ENCODE data around the gene TMEM132D. TPM values are rescaled to one million over a fixed set of nuclear protein-coding genes. Genes with fewer than 3 reads are reported as not detected.

TMEM132D gene
- total RNA-seq, 2 donors from 2014 or later: 0.05 TPM; not detected in 1

- ATAC-seq (no peak), DNase-seq (no peak)
- intact Hi-C loops (cut with DNase I): no loop called here
Measured at GRCh38 chr12:129423041-129423580, 480.7 kb downstream of the TMEM132D start.

- intact Hi-C loops (cut with DNase I): no loop called here
- ATAC-seq: no peak
Measured at GRCh38 chr12:129413295-129413694, 490.5 kb downstream of the TMEM132D start.

GRCh38 chr12:129409281-129409680, 494.5 kb downstream of the TMEM132D start:
- ATAC-seq (no peak), DNase-seq (no peak)
- intact Hi-C loops (cut with DNase I): no loop called here

More at GRCh38 chr12:129413295-129413694, 490.5 kb downstream of the TMEM132D start:
- DNase-seq: no peak

DNA sequence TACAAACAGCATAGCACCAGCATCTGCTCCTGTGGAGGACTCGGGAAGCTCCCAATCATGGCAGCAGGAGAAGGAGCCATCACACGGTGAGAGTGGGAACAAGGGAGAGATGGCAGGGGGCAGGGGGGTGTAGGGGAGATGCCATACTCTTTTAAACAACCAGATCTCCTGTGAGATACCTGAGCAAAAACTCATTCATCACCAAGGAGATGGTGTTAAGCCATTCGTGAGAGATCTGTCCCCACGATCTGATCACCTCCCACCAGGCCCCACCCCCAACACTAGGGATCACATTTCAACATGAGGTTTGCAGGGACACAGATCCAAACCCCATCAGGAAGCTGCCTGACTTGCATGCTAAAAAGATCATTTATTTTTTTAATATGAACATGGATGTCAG, 499.3 kb downstream of the TMEM132D start:
- intact Hi-C loops (cut with DNase I): no loop called here
- DNase-seq: no peak
- ATAC-seq: no peak

DNA sequence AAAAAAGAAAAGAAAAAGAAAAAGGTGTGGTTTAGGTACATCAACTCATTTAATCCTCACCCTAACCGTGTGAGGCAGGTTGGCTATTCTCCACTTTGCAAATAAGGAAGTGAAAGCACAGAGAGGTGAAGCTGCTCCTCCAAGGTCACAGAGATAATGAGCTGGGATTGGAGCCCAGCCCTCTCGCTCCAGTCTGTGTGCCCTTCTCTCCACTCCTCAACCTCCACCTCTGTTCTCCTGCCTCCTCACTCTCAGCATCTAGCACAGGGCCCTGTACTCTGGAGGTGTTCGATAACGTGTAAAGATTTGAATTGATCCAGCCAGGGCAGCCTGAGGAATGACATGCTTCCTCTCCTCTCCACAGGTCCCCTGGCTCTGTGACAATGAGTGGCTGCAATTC, 502.3 kb downstream of the TMEM132D start:
- ATAC-seq (no peak), DNase-seq (no peak)
- intact Hi-C loops (cut with DNase I): no loop called here

- ATAC-seq (no peak), DNase-seq (no peak)
- intact Hi-C loops (cut with DNase I): no loop called here
Measured at GRCh38 chr12:129394177-129394825, 509.5 kb downstream of the TMEM132D start.

- no peak for ATAC-seq
- intact Hi-C loops (cut with DNase I): no loop called here
- no peak for DNase-seq
Measured at GRCh38 chr12:129393357-129393937, 510.4 kb downstream of the TMEM132D start.

GRCh38 chr12:129385637-129385990, 518.2 kb downstream of the TMEM132D start:
- intact Hi-C loops (cut with DNase I): no loop called here
- ATAC-seq (no peak), DNase-seq (no peak)

DNA sequence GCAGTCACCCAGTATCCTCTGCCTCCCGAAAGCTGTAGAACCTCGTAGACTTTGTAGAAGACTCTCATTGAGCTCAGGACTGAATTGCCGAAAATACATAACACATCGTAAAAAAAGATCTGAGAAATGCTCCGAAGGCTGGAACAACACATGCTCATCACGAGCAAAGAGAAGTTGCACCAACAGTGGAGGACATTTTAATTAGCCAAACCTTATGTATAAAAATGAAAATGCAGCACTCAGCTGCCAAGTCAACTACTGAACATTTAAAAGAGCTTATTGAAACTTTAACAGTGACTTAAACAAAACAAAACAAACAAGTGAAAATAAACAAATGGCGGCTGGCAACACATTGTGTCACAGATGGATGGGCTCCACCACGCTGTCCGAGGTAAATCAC, 519.9 kb downstream of the TMEM132D start:
- no peak for ATAC-seq
- no peak for DNase-seq
- intact Hi-C loops (cut with DNase I): no loop called here

GRCh38 chr12:129381715-129382114, 522.1 kb downstream of the TMEM132D start:
- intact Hi-C loops (cut with DNase I): no loop called here
- DNase-seq (no peak), ATAC-seq (no peak)

DNA sequence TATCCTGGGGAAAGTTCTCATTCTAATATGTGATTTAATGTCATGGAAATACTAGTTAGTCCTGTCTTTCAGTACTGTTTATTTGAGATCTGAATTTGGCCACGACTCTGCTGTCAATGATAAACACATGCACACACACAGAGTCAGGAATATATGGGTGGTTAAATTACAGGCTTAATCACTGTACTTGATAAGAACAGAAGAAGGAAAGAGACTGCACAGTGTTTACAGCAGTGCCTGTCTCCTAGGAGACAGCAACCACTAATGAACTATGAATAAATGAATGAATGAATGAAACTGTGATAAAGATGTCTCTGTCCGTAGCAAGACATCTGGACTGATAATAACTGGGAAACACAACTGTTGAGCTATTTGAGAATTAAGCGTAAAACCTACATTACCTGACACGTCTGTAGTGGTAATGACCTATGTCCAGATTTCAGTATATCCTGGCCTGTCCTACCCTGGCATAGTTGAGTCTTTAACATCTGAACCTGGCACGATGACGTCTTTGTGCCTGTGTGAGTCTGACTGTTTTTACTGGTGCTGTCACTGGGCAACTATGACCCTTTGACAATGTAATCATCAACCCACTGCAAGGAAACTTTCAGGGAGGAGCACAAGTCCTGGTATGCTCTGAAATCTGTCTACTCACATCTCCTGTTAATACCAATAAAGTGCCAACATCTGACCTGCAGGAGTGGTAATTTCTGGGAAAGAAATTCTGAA, 524.6 kb downstream of the TMEM132D start:
- ATAC-seq (no peak), DNase-seq (no peak)
- intact Hi-C loops (cut with DNase I): no loop called here

DNA sequence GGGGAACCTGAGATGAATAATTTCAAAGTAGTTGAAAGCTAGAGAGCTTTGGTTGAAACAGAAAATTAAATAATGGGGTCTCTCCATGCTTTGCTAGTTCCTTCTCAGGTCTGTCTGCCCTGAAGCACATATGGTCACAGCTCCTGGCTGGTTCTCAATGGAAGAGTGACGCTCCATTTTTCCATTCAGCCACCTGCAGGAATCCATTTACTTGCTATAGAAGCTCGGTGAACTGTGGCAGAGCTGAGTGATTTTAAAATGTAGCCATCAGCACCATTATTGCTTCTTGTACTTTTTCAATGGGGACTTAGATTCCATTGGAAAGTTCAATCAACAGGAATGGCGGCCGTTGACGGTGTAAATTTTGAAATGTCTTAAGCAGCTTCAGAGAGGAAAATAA, 525.3 kb downstream of the TMEM132D start:
- intact Hi-C loops (cut with DNase I): no loop called here
- no peak for ATAC-seq
- DNase-seq: no peak

- ATAC-seq: no peak
- intact Hi-C loops (cut with DNase I): no loop called here
Measured at GRCh38 chr12:129373746-129374145, 530.1 kb downstream of the TMEM132D start.

GRCh38 chr12:129372876-129373275, 530.9 kb downstream of the TMEM132D start:
- ATAC-seq (no peak), DNase-seq (no peak)
- intact Hi-C loops (cut with DNase I): no loop called here

More at GRCh38 chr12:129373746-129374145, 530.1 kb downstream of the TMEM132D start:
- no peak for DNase-seq

GRCh38 chr12:129372348-129372747, 531.5 kb downstream of the TMEM132D start:
- ATAC-seq (no peak), DNase-seq (no peak)
- intact Hi-C loops (cut with DNase I): no loop called here

- DNase-seq: no peak
- ATAC-seq: no peak
- intact Hi-C loops (cut with DNase I): no loop called here
Measured at GRCh38 chr12:129371268-129371667, 532.6 kb downstream of the TMEM132D start.

DNA sequence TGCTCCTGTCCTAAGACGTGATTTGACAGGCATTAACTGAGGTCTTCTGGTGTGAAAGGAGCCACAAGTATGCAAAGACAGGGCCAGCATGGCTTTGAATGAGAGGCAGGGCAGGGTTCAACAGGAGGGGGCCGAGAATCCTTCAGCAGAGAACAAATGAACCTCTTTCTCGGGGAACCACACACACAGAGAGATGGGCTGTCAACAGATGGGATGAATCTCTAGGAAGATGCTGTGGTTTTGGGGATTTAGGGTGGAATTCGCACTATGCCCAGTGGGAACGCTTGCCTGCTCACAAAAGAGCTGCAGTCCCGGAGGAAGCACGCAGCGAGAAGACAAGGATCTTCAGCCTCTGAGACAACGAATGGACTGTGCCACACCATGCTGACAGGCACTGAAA, 537.2 kb downstream of the TMEM132D start:
- DNase-seq (no peak), ATAC-seq (no peak)
- intact Hi-C loops (cut with DNase I): no loop called here

GRCh38 chr12:129363041-129363440, 540.8 kb downstream of the TMEM132D start:
- DNase-seq (no peak), ATAC-seq (no peak)
- intact Hi-C loops (cut with DNase I): no loop called here

- ATAC-seq: no peak
- intact Hi-C loops (cut with DNase I): no loop called here
- no peak for DNase-seq
Measured at GRCh38 chr12:129357233-129357632, 546.6 kb downstream of the TMEM132D start.

DNA sequence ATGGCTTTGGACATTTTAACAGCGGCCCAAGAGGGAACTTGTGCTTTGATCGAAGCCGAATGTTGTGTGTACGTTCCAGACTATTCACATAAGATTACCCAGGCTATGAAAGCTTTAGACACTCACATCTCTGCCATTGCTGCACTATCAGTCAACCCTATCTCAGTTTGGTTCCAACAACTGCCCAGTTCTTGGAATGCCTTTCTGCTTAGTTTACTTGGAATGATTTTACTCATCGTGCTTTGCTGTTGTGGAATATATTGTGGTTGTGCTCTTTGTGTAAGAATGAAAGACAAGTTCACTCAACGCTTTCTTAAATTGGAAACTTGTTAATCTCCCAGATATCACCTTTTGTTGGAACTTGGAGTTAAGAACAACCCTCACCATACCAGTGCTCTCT, 552.3 kb downstream of the TMEM132D start:
- ATAC-seq (no peak), DNase-seq (no peak)
- intact Hi-C loops (cut with DNase I): no loop called here
